Dendritic cell treated with granulocyte-macrophage colony-stimulating factor and Interleukin-4, amounts not matched to agents 40 ng/mL and 50 ng/mL, for 4 days (primary cell): ENCODE data around the gene PDE1C.

Experiments used
- H3K27ac Mint-ChIP-seq: one replicate; pipeline ENCODE4 v1.8.0; 2022; ENCODE audit warnings: mild to moderate bottlenecking, mixed read lengths
- H3K27me3 Mint-ChIP-seq: one replicate; pipeline ENCODE4 v1.8.0; 2022; ENCODE audit warnings: mild to moderate bottlenecking, mixed read lengths
- H3K36me3 Mint-ChIP-seq: one replicate; pipeline ENCODE4 v1.8.0; 2022; ENCODE audit warnings: low read depth, mixed read lengths
- H3K4me1 Mint-ChIP-seq: one replicate; pipeline ENCODE4 v1.8.0; 2022; ENCODE audit warnings: low read depth, mixed read lengths
- H3K4me3 Mint-ChIP-seq: one replicate; pipeline ENCODE4 v1.8.0; 2022; ENCODE audit warnings: mild to moderate bottlenecking, moderate library complexity, mixed read lengths
- H3K9me3 Mint-ChIP-seq: one replicate; pipeline ENCODE4 v1.8.0; 2022; ENCODE audit warnings: mixed read lengths
- intact Hi-C: fragments of 100-400 bp; cut with micrococcal nuclease; formaldehyde crosslinking; loops from one replicate; pipeline ENCODE4 v1.15.0; 2022

The PDE1C gene

GRCh38 chr7:31729195-31729804 lies 340.9 kb downstream of the PDE1C start:
- intact Hi-C loops = no loop called here
- Mint-ChIP-seq H3K27me3 (peaks cover 5% of the 10 kb centered on the region), H3K36me3 (no peaks in the 10 kb centered on the region), H3K27ac (no peak overlapping the region), H3K4me3 (no peak overlapping the region), H3K9me3 (no peaks in the 10 kb centered on the region), H3K4me1 (no peaks in the 10 kb centered on the region)

GRCh38 chr7:31724696-31725095 lies 345.5 kb downstream of the PDE1C start:
- Mint-ChIP-seq H3K27me3 (no peaks in the 10 kb centered on the region), H3K27ac (no peak overlapping the region), H3K36me3 (no peaks in the 10 kb centered on the region), H3K4me1 (no peaks in the 10 kb centered on the region), H3K9me3 (no peaks in the 10 kb centered on the region), H3K4me3 (no peak overlapping the region)
- intact Hi-C loops = no loop called here

- H3K36me3 Mint-ChIP-seq = no peaks in the 10 kb centered on the region
- no peaks in the 10 kb centered on the region for H3K9me3 Mint-ChIP-seq
- H3K4me3 Mint-ChIP-seq = no peak overlapping the region
- H3K27me3 Mint-ChIP-seq = peaks cover 5% of the 10 kb centered on the region
- no peaks in the 10 kb centered on the region for H3K4me1 Mint-ChIP-seq
- H3K27ac Mint-ChIP-seq = no peak overlapping the region
- intact Hi-C loops = no loop called here
Observed at GRCh38 chr7:31720366-31720765, 349.8 kb downstream of the PDE1C start.

GRCh38 chr7:31716355-31716754 lies 353.9 kb downstream of the PDE1C start:
- intact Hi-C loops = no loop called here
- Mint-ChIP-seq H3K27ac (no peak overlapping the region), H3K4me1 (no peaks in the 10 kb centered on the region), H3K4me3 (no peak overlapping the region), H3K36me3 (no peaks in the 10 kb centered on the region), H3K27me3 (peaks cover 24% of the 10 kb centered on the region), H3K9me3 (no peaks in the 10 kb centered on the region)

GRCh38 chr7:31710171-31710570 lies 360.0 kb downstream of the PDE1C start:
- intact Hi-C loops = no loop called here
- Mint-ChIP-seq H3K4me3 (no peak overlapping the region), H3K4me1 (peaks cover 4% of the 10 kb centered on the region), H3K27ac (no peak overlapping the region), H3K27me3 (peaks cover 34% of the 10 kb centered on the region), H3K9me3 (no peaks in the 10 kb centered on the region), H3K36me3 (no peaks in the 10 kb centered on the region)

GRCh38 chr7:31707089-31707488 lies 363.1 kb downstream of the PDE1C start:
- intact Hi-C loops = no loop called here

GRCh38 chr7:31705377-31705776 lies 364.8 kb downstream of the PDE1C start:
- peaks cover 5% of the 10 kb centered on the region for H3K4me1 Mint-ChIP-seq
- no peaks in the 10 kb centered on the region for H3K36me3 Mint-ChIP-seq
- intact Hi-C loops = no loop called here
- H3K4me3 Mint-ChIP-seq = no peak overlapping the region
- peaks cover 21% of the 10 kb centered on the region for H3K27me3 Mint-ChIP-seq
- H3K27ac Mint-ChIP-seq = no peak overlapping the region
- H3K9me3 Mint-ChIP-seq = no peaks in the 10 kb centered on the region

More at GRCh38 chr7:31707089-31707488, 363.1 kb downstream of the PDE1C start:
- Mint-ChIP-seq H3K36me3 (no peaks in the 10 kb centered on the region), H3K27ac (no peak overlapping the region), H3K27me3 (peaks cover 25% of the 10 kb centered on the region), H3K4me3 (no peak overlapping the region), H3K4me1 (peaks cover 5% of the 10 kb centered on the region), H3K9me3 (no peaks in the 10 kb centered on the region)

GRCh38 chr7:31702354-31702753 lies 367.9 kb downstream of the PDE1C start:
- Mint-ChIP-seq H3K27ac (no peak overlapping the region), H3K27me3 (peaks cover 20% of the 10 kb centered on the region), H3K9me3 (no peaks in the 10 kb centered on the region), H3K36me3 (no peaks in the 10 kb centered on the region), H3K4me3 (no peak overlapping the region), H3K4me1 (peaks cover 5% of the 10 kb centered on the region)
- intact Hi-C loops = no loop called here
